HG03097 (cell line): ENCODE measurements around the gene RAX2.

Experiments used
- ATAC-seq: cut with Tn5 transposase; IDR thresholded peaks from one replicate; pipeline ENCODE4 v1.9.1; 2021; ENCODE audit not compliant: unreplicated experiment, low FRiP score

RAX2 gene

DNA sequence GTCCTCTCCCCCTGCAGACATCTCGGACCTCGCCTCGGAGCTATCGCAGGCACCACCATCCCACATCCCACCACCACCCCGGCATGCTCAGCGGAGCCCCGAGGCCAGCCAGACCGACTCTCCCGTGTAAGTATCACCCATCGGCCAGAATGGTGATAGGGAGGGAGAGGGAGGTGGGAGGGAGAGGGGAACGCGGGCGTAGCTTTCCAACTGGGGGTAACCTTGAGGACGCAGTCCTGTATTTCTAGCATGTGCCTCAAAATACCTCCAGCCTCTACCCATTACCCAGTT lies 37.8 kb downstream of the RAX2 start:
- ATAC-seq, result no peak

DNA sequence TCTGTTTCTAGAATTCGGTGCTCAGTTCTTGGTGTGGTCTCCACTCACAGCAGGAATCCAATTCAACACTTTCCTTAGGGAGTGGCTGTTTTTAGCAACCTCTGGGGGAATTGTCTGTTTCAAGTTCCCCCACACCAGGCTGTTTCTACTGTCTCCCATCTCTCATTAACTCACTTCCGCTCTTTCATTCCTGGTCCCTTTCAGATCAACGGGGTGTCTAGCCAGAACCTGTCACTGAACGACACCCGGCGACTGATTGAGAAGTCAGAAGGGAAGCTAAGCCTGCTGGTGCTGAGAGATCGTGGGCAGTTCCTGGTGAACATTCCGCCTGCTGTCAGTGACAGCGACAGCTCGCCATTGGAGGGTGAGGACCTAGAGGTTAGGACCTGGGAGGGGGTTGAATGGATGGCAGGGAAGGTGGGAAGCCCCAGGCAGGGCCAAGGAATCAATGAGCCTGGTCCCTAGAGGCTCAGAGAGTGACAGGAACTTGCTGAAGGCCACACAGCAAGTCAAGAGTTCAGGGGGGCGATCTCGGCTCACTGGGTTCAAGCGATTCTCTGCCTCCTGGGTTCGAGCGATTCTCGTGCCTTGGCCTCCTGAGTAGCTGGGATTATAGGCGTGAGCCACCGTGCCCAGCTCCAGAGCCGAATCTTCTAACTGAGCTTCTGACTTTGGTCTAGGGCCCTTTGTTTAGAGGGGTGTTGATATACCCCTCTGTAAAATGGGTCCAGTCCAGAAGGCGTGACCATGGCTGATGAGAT lies 38.3 kb downstream of the RAX2 start:
- no peak for ATAC-seq

DNA sequence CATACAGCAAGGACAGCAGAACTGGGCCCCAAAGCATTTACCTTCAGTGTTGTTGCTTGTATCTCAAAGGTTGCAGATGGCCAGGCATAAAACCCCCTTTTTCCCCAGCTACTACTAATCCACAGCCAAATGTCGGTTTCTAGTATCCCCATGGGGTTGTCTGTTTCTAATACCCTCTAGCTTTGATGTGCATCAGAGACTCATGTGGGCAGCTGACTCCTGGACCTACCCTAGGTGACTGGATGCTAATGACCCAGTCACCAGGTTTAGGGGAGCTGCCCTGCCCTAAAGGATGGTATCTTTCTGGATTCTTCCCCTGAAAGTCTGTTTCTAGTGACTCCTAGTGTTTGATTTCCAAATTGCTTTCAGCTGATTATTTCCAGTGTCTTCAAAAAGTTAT lies 39.9 kb downstream of the RAX2 start:
- ATAC-seq, result no peak

DNA sequence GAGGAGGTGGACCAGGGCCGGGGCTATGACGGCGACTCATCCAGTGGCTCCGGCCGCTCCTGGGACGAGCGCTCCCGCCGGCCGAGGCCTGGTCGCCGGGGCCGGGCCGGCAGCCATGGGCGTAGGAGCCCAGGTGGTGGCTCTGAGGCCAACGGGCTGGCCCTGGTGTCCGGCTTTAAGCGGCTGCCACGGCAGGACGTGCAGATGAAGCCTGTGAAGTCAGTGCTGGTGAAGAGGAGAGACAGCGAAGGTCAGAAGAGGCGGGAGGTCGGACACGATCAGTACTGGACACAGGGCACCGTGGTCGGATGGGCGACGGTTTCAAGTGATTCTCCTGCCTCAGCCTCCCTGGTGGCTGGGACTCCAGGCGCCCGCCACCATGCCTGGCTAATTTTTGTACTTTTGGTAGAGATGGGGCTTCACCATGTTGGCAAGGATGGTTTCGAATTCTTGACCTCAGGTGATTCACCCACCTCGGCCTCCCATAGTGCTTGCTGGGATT lies 41.5 kb downstream of the RAX2 start:
- no peak for ATAC-seq

- no peak for ATAC-seq
These were observed 46.3 kb downstream of the RAX2 start for GRCh38 chr19:3725640-3726310.

DNA sequence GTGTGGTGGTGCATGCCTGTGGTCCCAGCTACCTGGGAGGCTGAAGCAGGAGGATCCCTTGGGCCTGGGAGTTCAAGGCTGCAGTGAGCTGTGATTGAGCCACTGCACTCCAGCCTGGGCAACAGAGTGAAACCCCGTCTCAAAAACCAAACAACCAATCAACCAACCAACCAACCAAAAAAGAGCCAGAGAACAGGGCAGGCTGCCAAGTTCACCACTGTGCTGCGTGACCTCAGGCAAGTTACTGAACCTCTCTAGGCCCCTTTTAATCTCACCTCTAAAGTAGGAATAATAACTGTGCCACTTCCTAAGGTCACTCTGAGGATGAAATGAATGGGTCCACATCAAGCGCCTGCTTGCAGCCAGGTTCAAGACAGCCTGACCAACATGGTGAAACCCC lies 46.9 kb downstream of the RAX2 start:
- no peak for ATAC-seq

- ATAC-seq, result no peak
These were observed 48.1 kb downstream of the RAX2 start for GRCh38 chr19:3723883-3724282.

GRCh38 chr19:3723110-3723488 lies 48.9 kb downstream of the RAX2 start:
- ATAC-seq, result no peak

DNA sequence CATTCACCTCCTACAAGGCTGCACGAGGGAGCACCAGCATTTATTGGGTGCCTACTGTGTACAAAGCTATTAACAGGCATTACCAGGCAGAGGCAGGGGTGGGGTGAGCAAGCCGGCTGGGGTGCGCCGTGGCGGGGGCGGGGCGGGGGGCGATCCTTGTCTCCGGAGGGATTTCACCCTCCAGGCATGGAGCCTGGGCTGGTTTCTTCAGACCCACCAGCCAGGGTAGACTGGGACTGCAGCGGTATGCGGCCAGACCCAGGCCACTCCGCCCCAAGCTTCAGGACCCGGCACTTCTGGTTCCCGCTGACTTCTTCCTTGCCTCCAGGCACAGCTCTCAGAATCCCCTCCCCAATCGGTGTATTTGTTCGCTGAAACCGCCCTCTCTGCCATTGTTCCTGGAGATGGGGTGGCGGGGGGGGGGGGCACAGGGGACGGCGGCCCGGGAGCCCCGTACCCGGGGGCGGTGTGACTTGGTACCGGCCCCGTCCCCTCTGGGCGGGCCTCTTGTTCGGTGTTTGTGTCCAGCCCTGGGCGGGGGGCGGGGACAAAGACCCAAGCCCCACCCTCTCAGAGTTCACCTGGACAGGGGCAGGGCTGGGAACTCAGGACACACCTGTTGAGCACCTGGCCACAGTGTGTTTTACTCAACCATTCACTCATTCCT lies 49.5 kb downstream of the RAX2 start:
- no peak for ATAC-seq

DNA sequence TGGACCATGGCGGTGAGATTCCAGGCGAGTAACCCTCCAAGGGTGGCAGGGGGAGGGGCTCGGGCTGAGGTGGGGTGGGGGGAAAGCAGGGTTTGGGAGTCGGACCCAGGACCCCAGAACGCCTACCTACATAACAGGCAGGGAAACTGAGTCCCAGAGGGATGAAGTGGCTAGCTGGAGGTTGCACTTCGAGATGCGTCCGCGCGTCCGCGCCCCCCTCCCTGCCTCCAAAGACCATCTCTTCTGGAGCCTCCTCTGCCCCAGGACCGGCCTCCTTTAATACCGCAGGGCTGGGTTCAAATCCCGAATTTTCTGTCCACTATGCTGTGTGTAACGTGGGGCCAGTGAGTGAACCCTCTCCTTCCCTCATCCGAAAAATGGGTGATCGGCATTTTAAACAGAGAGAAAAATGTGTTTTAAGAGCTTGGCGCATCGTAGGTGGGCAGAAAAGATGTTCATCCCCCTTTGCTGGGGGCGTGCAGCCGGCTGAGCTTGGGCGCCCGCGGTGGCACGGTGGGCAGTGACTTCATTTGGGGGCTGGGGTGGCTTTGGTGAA lies 50.1 kb downstream of the RAX2 start:
- ATAC-seq, result no peak

DNA sequence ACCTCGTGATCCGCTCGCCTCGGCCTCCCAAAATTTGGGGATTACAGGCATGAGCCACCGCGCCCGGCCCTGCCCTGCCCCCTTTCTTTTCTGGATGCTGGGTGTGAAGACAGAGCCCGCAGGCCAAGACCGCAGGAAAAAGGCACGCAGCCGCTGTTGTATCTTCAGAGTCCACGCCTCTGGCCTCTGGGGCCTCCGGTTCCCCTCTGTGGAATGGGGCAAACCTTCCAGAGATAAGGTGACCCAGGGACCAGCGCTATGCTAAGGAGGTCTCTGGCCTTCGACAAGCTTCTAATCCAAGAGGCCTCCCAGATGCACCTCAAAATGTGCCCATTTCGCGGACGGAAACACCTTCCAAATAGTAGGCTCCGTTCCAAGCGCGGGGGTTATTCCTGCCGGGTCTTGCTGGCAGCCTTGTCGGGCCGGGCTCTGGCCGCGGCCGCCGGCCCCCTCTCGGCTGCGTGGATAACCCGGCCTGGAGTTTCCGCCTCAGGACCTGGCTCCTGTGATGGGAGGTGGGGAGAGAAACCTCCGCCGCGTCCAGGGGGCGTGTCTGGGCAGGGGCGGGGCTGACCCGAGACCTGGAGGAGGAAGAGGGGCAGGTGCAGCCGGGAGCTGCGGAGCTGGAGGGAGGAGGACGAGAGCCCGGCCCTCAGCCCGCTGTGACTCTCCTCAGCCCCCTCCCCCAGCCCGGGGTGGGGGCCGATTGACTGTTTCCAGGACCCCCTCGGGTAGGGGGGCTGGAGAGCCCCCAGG lies 50.7 kb downstream of the RAX2 start:
- no peak for ATAC-seq

- no peak for ATAC-seq
These were observed 51.6 kb downstream of the RAX2 start for GRCh38 chr19:3720349-3720917.

DNA sequence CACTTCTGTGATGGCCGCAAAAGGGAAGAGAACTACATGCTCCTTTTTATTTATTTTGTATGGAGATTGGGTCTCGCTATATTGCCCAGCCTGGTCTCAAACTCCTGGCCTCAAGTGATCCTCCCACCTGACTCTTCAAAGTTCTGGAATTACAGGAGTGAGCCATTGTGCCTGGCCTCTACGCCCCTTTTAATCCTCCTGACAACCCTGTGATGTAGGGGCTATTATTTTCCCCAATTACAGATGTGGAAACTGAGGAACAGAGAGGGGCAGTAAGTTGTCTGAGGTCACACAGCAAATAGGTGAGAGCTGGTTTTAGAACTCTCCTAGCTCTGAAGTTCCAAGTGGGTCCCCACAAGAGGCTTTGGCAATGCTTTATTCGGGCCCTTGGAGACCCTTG lies 52.2 kb downstream of the RAX2 start:
- no peak for ATAC-seq
